Nephron progenitor cell (in vitro differentiated cells): Measurements from ENCODE around the gene CRYBG1.
"Not testable (repeated sequence)": the region's sequence is repeated elsewhere in the genome, so short reads cannot be mapped to it uniquely, and the experiment has no call there.

Experiments used
- DNase-seq: peaks from one replicate; pipeline ENCODE4 v3.0.0; 2021
- H3K27ac Mint-ChIP-seq: 2 replicates; pipeline ENCODE4 v1.8.0; 2021; ENCODE audit warnings: mild to moderate bottlenecking, moderate library complexity, mixed read lengths
- H3K27me3 Mint-ChIP-seq: 2 replicates; pipeline ENCODE4 v1.8.0; 2021; ENCODE audit warnings: mild to moderate bottlenecking, low read depth, mixed read lengths; ENCODE audit not compliant: poor library complexity
- H3K36me3 Mint-ChIP-seq: 2 replicates; pipeline ENCODE4 v1.8.0; 2021; ENCODE audit warnings: low read depth, mixed read lengths
- H3K4me1 Mint-ChIP-seq: 2 replicates; pipeline ENCODE4 v1.8.0; 2021; ENCODE audit warnings: mixed read lengths
- H3K4me3 Mint-ChIP-seq: 2 replicates; pipeline ENCODE4 v1.8.0; 2021; ENCODE audit warnings: mild to moderate bottlenecking, moderate library complexity, mixed read lengths
- H3K9me3 Mint-ChIP-seq: 2 replicates; pipeline ENCODE4 v1.8.0; 2021; ENCODE audit warnings: mild to moderate bottlenecking, moderate library complexity, mixed read lengths
- TF ChIP-seq, protein P1 (sequence below): fragments of 200-600 bp; sonication (generic); IDR thresholded peaks from 2 replicates; pipeline ENCODE4 v1.5.0; 2021; ENCODE audit warnings: antibody characterized with exemption

The CRYBG1 gene

GRCh38 chr6:106574741-106575458, 214.4 kb downstream of the CRYBG1 start:
- Mint-ChIP-seq H3K9me3 (no peaks in the 10 kb centered on the region), H3K27ac (peak overlapping the region; percentile 57), H3K4me3 (no peak overlapping the region), H3K36me3 (peaks cover 6% of the 10 kb centered on the region), H3K4me1 (peaks cover 13% of the 10 kb centered on the region), H3K27me3 (no peaks in the 10 kb centered on the region)
- TF ChIP-seq, protein P1, sequence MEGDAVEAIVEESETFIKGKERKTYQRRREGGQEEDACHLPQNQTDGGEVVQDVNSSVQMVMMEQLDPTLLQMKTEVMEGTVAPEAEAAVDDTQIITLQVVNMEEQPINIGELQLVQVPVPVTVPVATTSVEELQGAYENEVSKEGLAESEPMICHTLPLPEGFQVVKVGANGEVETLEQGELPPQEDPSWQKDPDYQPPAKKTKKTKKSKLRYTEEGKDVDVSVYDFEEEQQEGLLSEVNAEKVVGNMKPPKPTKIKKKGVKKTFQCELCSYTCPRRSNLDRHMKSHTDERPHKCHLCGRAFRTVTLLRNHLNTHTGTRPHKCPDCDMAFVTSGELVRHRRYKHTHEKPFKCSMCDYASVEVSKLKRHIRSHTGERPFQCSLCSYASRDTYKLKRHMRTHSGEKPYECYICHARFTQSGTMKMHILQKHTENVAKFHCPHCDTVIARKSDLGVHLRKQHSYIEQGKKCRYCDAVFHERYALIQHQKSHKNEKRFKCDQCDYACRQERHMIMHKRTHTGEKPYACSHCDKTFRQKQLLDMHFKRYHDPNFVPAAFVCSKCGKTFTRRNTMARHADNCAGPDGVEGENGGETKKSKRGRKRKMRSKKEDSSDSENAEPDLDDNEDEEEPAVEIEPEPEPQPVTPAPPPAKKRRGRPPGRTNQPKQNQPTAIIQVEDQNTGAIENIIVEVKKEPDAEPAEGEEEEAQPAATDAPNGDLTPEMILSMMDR = no peak
- no peak for DNase-seq

DNA sequence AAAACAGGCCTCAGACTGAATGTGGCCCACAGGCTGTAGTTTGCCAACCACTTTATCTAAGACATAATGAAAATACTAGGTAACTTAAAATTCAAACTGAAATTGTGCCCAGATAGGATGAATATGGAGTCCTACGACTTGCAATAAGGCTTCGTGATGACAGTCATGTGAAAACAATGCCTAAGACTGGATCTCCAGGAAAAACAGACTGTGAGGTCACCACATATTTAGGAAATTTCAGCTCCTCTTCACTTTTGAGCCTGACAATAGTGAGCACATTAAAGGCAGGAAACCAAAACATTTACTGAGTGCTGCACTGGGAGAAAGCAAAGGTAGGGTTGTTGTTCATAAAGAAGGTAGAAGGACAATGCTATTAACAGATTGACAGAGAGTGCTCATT, 218.8 kb downstream of the CRYBG1 start:
- H3K4me1 Mint-ChIP-seq = peaks cover 6% of the 10 kb centered on the region
- H3K36me3 Mint-ChIP-seq = peaks cover 16% of the 10 kb centered on the region
- H3K4me3 Mint-ChIP-seq = no peak overlapping the region
- H3K27me3 Mint-ChIP-seq = no peaks in the 10 kb centered on the region
- DNase-seq = no peak
- no peaks in the 10 kb centered on the region for H3K9me3 Mint-ChIP-seq
- TF ChIP-seq, protein P1 = no peak
- no peak overlapping the region for H3K27ac Mint-ChIP-seq

- no peak for DNase-seq
- Mint-ChIP-seq H3K27me3 (no peaks in the 10 kb centered on the region), H3K4me3 (no peak overlapping the region), H3K36me3 (peaks cover 16% of the 10 kb centered on the region), H3K27ac (no peak overlapping the region), H3K9me3 (no peaks in the 10 kb centered on the region), H3K4me1 (peaks cover 5% of the 10 kb centered on the region)
- TF ChIP-seq, protein P1 = no peak
These were observed 221.0 kb downstream of the CRYBG1 start for GRCh38 chr6:106581468-106581867.

DNA sequence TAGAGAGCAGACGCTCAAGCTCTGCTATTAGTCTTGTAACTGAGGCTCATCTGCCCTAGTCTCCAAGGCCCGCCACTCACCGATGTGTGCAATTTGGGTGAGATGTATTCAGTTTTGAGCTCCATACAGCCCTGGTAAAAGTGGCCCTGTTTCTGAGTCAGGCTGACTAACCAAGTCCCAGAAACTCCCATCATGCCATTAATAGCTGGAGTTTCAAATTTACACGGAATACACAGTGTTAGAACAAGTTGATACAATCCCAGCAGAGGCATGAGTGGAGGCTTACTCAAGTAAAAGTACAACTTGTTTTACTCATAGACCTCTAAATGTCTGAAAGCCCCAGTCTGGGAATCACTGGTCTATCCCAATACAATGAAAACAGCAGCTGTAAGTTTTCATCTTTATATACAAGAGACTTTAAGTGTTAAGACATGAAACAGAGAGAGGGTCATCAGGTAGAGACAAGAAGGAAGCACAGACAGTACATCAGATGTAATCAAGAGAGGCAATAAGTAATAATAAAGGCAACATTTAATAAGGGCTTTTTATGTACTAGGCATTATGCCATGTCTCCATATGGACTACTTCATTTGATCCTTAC, 226.4 kb downstream of the CRYBG1 start:
- Mint-ChIP-seq H3K4me3 (no peak overlapping the region), H3K27me3 (no peaks in the 10 kb centered on the region), H3K27ac (no peak overlapping the region), H3K4me1 (peaks cover 5% of the 10 kb centered on the region), H3K36me3 (peaks cover 30% of the 10 kb centered on the region), H3K9me3 (no peaks in the 10 kb centered on the region)
- TF ChIP-seq, protein P1 = no peak
- DNase-seq = no peak

DNA sequence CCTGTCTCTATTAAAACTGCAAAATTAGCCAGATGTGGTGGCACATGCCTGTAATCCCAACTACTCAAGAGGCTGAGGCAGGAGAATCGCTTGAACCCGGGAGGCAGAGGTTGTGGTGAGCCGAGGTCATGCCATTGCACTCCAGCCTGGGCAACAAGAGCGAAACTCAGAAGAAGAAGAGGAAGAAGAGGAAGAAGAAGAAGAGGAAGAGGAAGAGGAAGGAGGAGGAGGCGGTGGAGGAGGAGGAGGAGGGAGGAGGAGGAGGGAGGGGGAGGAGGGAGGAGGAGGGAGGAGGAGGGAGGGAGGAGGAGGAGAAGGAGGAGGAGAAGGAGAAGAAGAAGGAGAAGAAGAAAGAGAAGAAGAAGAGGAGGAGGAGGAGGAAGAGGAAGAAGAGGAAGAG, 228.4 kb downstream of the CRYBG1 start:
- H3K27ac Mint-ChIP-seq, DNase-seq, H3K4me3 Mint-ChIP-seq, H3K27me3 Mint-ChIP-seq, H3K9me3 Mint-ChIP-seq, H3K4me1 Mint-ChIP-seq: not testable (repeated sequence)
- H3K36me3 Mint-ChIP-seq = peaks cover 19% of the 10 kb centered on the region

DNA sequence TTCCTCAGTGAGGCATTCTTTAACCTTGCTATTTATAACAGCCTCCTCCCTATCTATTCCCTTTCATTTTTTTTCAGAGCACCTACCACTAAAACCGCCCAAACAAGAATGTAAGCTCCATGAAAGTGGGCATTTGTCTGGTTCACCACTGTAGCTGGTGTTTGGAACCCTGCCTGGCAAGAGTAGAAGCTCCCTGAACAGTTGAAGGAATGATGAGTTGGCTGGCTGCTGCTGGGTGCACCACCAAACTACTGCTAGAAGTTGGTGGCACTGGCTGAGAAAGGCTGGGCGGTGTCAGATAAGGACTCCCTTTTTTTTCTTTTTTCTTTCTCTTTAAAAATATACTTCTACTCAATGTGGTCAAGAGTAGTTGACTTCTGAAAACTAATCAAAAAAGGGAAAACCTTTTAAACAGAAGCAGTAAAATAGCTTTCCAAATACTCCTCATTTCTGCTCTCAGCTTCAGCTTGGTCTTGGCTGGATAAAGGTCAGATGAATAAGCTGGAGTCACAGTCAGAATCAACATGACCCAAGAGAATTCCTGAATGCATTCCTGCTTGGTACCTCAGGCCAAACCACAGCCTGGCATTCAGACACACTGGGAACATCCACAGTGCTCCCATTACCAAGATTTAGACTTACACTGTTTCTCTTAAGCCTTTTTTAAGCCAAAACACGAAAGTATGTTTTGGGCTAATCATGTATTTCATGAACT, 230.8 kb downstream of the CRYBG1 start:
- Mint-ChIP-seq H3K36me3 (peaks cover 19% of the 10 kb centered on the region), H3K27ac (no peak overlapping the region), H3K27me3 (no peaks in the 10 kb centered on the region), H3K4me3 (no peak overlapping the region), H3K4me1 (no peaks in the 10 kb centered on the region), H3K9me3 (no peaks in the 10 kb centered on the region)
- TF ChIP-seq, protein P1 = no peak
- DNase-seq = no peak
